Measurements from ENCODE around the gene RPRD2.

The RPRD2 gene

DNA sequence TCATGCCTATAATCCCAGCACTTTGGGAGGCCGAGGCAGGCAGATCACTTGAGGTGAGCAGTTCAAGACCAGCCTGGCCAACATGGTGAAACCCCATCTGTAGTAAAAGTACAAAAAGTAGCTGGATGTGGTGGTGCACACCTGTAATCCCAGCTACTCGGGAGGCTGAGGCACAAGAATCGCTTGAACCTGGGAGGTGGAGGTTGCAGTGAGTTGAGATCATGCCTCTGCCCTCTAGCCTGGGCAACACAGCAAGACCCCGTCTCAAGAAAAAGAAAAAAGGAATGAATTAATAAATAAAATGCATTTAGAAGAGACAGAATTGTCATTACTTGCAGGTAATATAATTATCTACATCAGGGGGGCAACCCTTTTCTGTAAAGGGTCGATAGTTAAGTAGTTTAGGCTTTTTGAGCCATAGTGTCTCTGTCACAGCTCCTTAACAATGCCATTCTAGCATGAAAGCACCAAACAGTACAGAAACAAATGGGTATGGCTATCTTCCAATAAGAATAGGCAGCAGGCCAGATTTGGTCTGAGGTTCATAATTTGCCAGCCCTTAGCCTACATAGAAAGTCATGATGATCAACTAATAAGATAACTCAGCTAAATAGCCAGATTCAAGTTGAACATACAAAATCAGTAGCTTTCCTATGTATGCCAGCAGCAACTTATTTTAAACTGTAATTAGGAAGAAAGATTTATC is 56.8 kb downstream of the RPRD2 start:
- Histone ChIP-seq H3K27ac (ENCODE audit: low read length) (no peak overlapping the region), H3K9ac (ENCODE audit: low read length) (no peak overlapping the region), H3K27me3 (ENCODE audit: control insufficient read depth, insufficient read depth, low read length) (no peaks in the 10 kb centered on the region), H3K4me3 (ENCODE audit: low read length) (no peak overlapping the region), H3K36me3 (ENCODE audit: control insufficient read depth, low read depth, low read length) (peaks cover 12% of the 10 kb centered on the region), H3K9me3 (ENCODE audit: control insufficient read depth, low read depth, low read length) (no peaks in the 10 kb centered on the region), H3K4me1 (ENCODE audit: control insufficient read depth, low read depth, low read length) (no peaks in the 10 kb centered on the region)

DNA sequence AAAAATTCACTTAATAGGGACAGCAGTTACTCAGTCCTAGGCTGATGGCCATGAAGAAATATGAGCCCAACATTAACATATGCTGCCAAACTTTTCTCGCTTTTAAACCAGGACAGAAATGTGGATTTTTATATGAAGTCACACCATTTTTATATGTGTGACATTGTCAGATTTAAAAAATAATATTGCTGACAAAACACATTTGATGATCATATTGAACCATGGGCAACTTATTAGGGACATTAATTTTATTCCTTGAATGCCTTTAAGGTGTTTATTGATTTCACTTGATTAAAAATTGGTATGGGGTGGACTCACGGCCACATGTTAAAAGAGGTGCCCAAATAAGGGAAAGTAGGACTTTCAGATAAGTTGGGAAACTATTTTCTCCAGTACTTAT is 58.6 kb downstream of the RPRD2 start:
- Histone ChIP-seq H3K4me3 (ENCODE audit: low read length) (no peak overlapping the region), H3K27me3 (ENCODE audit: control insufficient read depth, insufficient read depth, low read length) (no peaks in the 10 kb centered on the region), H3K36me3 (ENCODE audit: control insufficient read depth, low read depth, low read length) (peaks cover 12% of the 10 kb centered on the region), H3K4me1 (ENCODE audit: control insufficient read depth, low read depth, low read length) (no peaks in the 10 kb centered on the region), H3K9me3 (ENCODE audit: control insufficient read depth, low read depth, low read length) (no peaks in the 10 kb centered on the region), H3K27ac (ENCODE audit: low read length) (no peak overlapping the region), H3K9ac (ENCODE audit: low read length) (no peak overlapping the region)

- no peak overlapping the region for H3K27ac ChIP-seq (ENCODE audit: low read length)
- H3K36me3 ChIP-seq (ENCODE audit: control insufficient read depth, low read depth, low read length), result no peaks in the 10 kb centered on the region
Observed at GRCh38 chr1:150429805-150430204, 65.9 kb downstream of the RPRD2 start.

DNA sequence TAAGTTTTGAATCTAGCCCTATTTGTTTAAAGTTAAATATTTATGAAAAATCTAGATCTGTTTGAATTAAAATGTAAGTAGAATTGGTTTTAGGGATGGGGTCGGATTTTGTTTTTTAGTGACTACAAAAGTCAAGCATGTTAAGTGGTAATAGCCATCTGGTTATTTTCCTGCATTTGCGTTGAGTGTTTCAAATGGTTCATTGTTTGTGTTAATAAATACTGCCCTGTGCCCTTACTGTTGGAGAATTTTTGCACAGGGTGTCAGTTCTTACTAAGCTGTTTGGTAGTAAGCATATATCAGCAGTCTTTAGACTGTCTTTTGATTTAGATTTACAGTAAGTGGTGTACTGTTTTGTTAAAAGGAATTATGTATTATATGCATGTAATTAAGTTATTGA is 77.2 kb downstream of the RPRD2 start:
- Histone ChIP-seq H3K9ac (ENCODE audit: low read length) (no peak overlapping the region), H3K36me3 (ENCODE audit: control insufficient read depth, low read depth, low read length) (peaks cover 40% of the 10 kb centered on the region), H3K27me3 (ENCODE audit: control insufficient read depth, insufficient read depth, low read length) (no peaks in the 10 kb centered on the region), H3K4me3 (ENCODE audit: low read length) (no peak overlapping the region), H3K27ac (ENCODE audit: low read length) (no peak overlapping the region), H3K4me1 (ENCODE audit: control insufficient read depth, low read depth, low read length) (no peaks in the 10 kb centered on the region), H3K9me3 (ENCODE audit: control insufficient read depth, low read depth, low read length) (no peaks in the 10 kb centered on the region)

More at GRCh38 chr1:150429805-150430204, 65.9 kb downstream of the RPRD2 start:
- Histone ChIP-seq H3K4me1 (ENCODE audit: control insufficient read depth, low read depth, low read length) (peaks cover 5% of the 10 kb centered on the region), H3K27me3 (ENCODE audit: control insufficient read depth, insufficient read depth, low read length) (no peaks in the 10 kb centered on the region), H3K4me3 (ENCODE audit: low read length) (no peak overlapping the region), H3K9me3 (ENCODE audit: control insufficient read depth, low read depth, low read length) (no peaks in the 10 kb centered on the region), H3K9ac (ENCODE audit: low read length) (no peak overlapping the region)

- H3K9ac ChIP-seq (ENCODE audit: low read length), result no peak overlapping the region
- no peak overlapping the region for H3K27ac ChIP-seq (ENCODE audit: low read length)
- H3K4me3 ChIP-seq (ENCODE audit: low read length), result no peak overlapping the region
- no peaks in the 10 kb centered on the region for H3K4me1 ChIP-seq (ENCODE audit: control insufficient read depth, low read depth, low read length)
- H3K36me3 ChIP-seq (ENCODE audit: control insufficient read depth, low read depth, low read length), result peaks cover 70% of the 10 kb centered on the region
- no peaks in the 10 kb centered on the region for H3K27me3 ChIP-seq (ENCODE audit: control insufficient read depth, insufficient read depth, low read length)
- no peaks in the 10 kb centered on the region for H3K9me3 ChIP-seq (ENCODE audit: control insufficient read depth, low read depth, low read length)
Observed at GRCh38 chr1:150444232-150444631, 80.3 kb downstream of the RPRD2 start.

- Histone ChIP-seq H3K36me3 (ENCODE audit: control insufficient read depth, low read depth, low read length) (peaks cover 37% of the 10 kb centered on the region), H3K27me3 (ENCODE audit: control insufficient read depth, insufficient read depth, low read length) (no peaks in the 10 kb centered on the region), H3K9me3 (ENCODE audit: control insufficient read depth, low read depth, low read length) (no peaks in the 10 kb centered on the region), H3K4me1 (ENCODE audit: control insufficient read depth, low read depth, low read length) (no peaks in the 10 kb centered on the region), H3K27ac (ENCODE audit: low read length) (no peak overlapping the region), H3K4me3 (ENCODE audit: low read length) (no peak overlapping the region), H3K9ac (ENCODE audit: low read length) (no peak overlapping the region)
Observed at GRCh38 chr1:150456146-150456647, 92.2 kb downstream of the RPRD2 start.

DNA sequence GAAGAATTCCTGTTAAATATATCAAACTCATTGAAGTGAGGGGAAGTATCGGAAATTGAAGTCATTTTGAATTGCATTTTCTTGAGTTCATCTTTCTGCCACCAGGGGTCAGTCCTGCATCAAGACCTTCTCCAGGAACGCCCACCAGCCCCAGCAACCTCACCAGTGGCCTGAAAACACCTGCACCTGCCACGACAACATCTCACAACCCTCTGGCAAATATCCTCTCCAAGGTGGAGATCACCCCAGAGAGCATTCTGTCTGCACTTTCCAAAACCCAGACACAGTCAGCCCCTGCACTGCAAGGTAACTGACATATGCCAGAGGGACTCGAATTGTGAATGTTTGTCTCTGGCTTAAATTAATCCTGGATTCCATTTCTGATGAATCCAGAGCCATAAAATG is 100.5 kb downstream of the RPRD2 start:
- Histone ChIP-seq H3K27ac (ENCODE audit: low read length) (no peak overlapping the region), H3K4me1 (ENCODE audit: control insufficient read depth, low read depth, low read length) (no peaks in the 10 kb centered on the region), H3K36me3 (ENCODE audit: control insufficient read depth, low read depth, low read length) (peaks cover 24% of the 10 kb centered on the region), H3K9me3 (ENCODE audit: control insufficient read depth, low read depth, low read length) (no peaks in the 10 kb centered on the region), H3K9ac (ENCODE audit: low read length) (no peak overlapping the region), H3K4me3 (ENCODE audit: low read length) (no peak overlapping the region), H3K27me3 (ENCODE audit: control insufficient read depth, insufficient read depth, low read length) (no peaks in the 10 kb centered on the region)

GRCh38 chr1:150466964-150467363 is 103.0 kb downstream of the RPRD2 start:
- Histone ChIP-seq H3K9me3 (ENCODE audit: control insufficient read depth, low read depth, low read length) (no peaks in the 10 kb centered on the region), H3K27me3 (ENCODE audit: control insufficient read depth, insufficient read depth, low read length) (no peaks in the 10 kb centered on the region), H3K4me3 (ENCODE audit: low read length) (no peak overlapping the region), H3K36me3 (ENCODE audit: control insufficient read depth, low read depth, low read length) (peaks cover 32% of the 10 kb centered on the region), H3K4me1 (ENCODE audit: control insufficient read depth, low read depth, low read length) (no peaks in the 10 kb centered on the region), H3K27ac (ENCODE audit: low read length) (no peak overlapping the region), H3K9ac (ENCODE audit: low read length) (no peak overlapping the region)

DNA sequence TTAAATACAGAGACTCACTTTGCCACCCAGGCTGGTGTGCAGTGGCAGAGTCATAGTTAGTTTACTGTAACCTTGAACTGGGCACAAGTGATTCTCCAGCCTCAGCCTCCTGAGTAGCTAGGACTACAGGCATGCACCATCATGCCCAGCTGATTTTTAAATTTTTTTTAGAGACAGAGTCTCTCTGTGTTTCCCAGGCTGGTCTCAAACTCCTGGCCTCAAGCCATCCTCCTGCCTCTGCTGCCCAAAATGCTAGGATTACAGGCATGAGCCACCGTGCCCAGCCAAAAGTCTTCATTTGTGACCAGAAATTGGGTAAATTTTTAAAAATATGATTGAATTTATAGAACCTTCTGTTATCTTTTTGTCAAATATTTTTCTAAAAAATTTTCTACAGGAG is 105.3 kb downstream of the RPRD2 start:
- no peak overlapping the region for H3K27ac ChIP-seq (ENCODE audit: low read length)
- no peak overlapping the region for H3K4me3 ChIP-seq (ENCODE audit: low read length)
- H3K9me3 ChIP-seq (ENCODE audit: control insufficient read depth, low read depth, low read length), result no peaks in the 10 kb centered on the region
- no peaks in the 10 kb centered on the region for H3K4me1 ChIP-seq (ENCODE audit: control insufficient read depth, low read depth, low read length)
- no peak overlapping the region for H3K9ac ChIP-seq (ENCODE audit: low read length)
- peaks cover 43% of the 10 kb centered on the region for H3K36me3 ChIP-seq (ENCODE audit: control insufficient read depth, low read depth, low read length)
- H3K27me3 ChIP-seq (ENCODE audit: control insufficient read depth, insufficient read depth, low read length), result no peaks in the 10 kb centered on the region

GRCh38 chr1:150472601-150473200 is 108.8 kb downstream of the RPRD2 start:
- Histone ChIP-seq H3K36me3 (ENCODE audit: control insufficient read depth, low read depth, low read length) (peaks cover 32% of the 10 kb centered on the region), H3K9me3 (ENCODE audit: control insufficient read depth, low read depth, low read length) (no peaks in the 10 kb centered on the region), H3K27me3 (ENCODE audit: control insufficient read depth, insufficient read depth, low read length) (no peaks in the 10 kb centered on the region), H3K27ac (ENCODE audit: low read length) (no peak overlapping the region), H3K4me3 (ENCODE audit: low read length) (no peak overlapping the region), H3K4me1 (ENCODE audit: control insufficient read depth, low read depth, low read length) (no peaks in the 10 kb centered on the region), H3K9ac (ENCODE audit: low read length) (no peak overlapping the region)

- Histone ChIP-seq H3K4me3 (ENCODE audit: low read length) (no peak overlapping the region), H3K27me3 (ENCODE audit: control insufficient read depth, insufficient read depth, low read length) (no peaks in the 10 kb centered on the region), H3K9ac (ENCODE audit: low read length) (no peak overlapping the region), H3K27ac (ENCODE audit: low read length) (no peak overlapping the region), H3K4me1 (ENCODE audit: control insufficient read depth, low read depth, low read length) (no peaks in the 10 kb centered on the region), H3K36me3 (ENCODE audit: control insufficient read depth, low read depth, low read length) (peaks cover 32% of the 10 kb centered on the region), H3K9me3 (ENCODE audit: control insufficient read depth, low read depth, low read length) (no peaks in the 10 kb centered on the region)
Observed at GRCh38 chr1:150473659-150474058, 109.7 kb downstream of the RPRD2 start.

DNA sequence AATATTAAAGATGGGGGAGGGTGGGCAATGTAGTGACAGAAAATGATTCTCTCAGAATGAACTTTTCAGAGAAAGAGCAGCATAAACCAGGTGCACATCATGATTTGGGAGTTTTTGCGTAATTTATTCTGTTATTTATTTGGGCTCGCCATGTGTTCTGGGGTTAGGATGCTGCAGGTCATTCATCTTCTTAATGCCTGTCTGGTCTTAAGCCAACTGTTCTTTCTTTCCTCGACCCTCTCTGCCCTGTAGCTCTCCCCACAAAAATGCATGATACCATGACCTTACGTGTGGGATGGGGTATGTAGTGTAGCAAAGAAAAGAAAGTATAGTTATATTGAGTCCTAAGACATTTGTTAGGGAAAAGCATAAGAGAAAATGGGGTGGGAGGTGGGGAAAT is 110.9 kb downstream of the RPRD2 start:
- Histone ChIP-seq H3K36me3 (ENCODE audit: control insufficient read depth, low read depth, low read length) (peaks cover 32% of the 10 kb centered on the region), H3K9me3 (ENCODE audit: control insufficient read depth, low read depth, low read length) (no peaks in the 10 kb centered on the region), H3K27ac (ENCODE audit: low read length) (no peak overlapping the region), H3K9ac (ENCODE audit: low read length) (no peak overlapping the region), H3K4me3 (ENCODE audit: low read length) (no peak overlapping the region), H3K4me1 (ENCODE audit: control insufficient read depth, low read depth, low read length) (no peaks in the 10 kb centered on the region), H3K27me3 (ENCODE audit: control insufficient read depth, insufficient read depth, low read length) (peaks cover 8% of the 10 kb centered on the region)
